SKM-1 (cell line): Measurements from ENCODE around the gene CFAP54.
A peak's percentile ranks its signal among the peaks of the same experiment; 100 is the strongest.
"Not testable (repeated sequence)": the region's sequence is repeated elsewhere in the genome, so short reads cannot be mapped to it uniquely, and the experiment has no call there.

Experiments
- DNase-seq: peaks from one replicate; lab custom pipeline; 2025; ENCODE audit not compliant: unreplicated experiment; lab: John Stamatoyannopoulos, UW

The CFAP54 gene

GRCh38 chr12:96606134-96606533 lies 116.8 kb downstream of the CFAP54 start:
- no peak for DNase-seq

DNA sequence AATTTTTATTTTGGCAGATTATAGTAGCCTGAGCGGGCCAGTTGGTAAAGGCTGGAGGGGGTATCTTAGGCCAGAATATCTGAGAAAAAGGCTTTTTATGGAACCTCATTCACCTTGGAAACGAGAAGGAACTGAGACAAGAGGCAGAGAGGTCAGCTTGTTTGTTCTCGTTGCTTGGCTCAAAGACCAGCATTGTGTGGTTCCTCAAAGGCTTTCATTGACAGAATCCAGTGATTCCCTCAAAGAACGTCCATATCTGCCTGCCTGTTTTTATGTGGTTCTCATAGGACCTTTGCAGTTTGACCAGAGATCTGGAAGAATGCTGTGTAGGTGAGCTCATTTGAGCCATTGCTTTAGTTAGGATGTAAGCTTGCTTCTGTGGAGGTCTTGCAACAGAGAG lies 117.3 kb downstream of the CFAP54 start:
- no peak for DNase-seq

GRCh38 chr12:96617178-96617577 lies 127.8 kb downstream of the CFAP54 start:
- DNase-seq: no peak

GRCh38 chr12:96623155-96623554 lies 133.8 kb downstream of the CFAP54 start:
- DNase-seq: no peak

GRCh38 chr12:96623656-96624217 lies 134.4 kb downstream of the CFAP54 start:
- no peak for DNase-seq

- DNase-seq: no peak
Observed at GRCh38 chr12:96635844-96636243, 146.5 kb downstream of the CFAP54 start.

DNA sequence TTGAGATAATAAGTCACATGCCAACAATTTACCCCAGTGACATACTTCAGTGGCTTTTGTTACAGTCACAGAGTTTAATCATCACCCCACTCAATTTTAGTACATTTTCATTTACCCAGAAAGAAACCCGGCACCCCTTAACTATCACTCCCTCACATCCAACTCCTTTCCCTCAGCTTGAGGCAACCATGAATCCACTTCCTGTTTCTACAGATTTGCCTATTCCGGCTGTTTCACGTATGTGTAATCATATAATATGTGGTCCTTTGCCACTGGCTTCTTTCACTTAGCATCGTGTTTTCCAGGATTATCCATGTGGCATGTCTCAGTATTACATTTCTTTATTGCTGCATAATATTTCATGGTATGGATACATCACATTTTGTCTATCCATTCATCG lies 147.5 kb downstream of the CFAP54 start:
- no peak for DNase-seq

- DNase-seq: no peak
Observed at GRCh38 chr12:96648923-96649322, 159.5 kb downstream of the CFAP54 start.

DNA sequence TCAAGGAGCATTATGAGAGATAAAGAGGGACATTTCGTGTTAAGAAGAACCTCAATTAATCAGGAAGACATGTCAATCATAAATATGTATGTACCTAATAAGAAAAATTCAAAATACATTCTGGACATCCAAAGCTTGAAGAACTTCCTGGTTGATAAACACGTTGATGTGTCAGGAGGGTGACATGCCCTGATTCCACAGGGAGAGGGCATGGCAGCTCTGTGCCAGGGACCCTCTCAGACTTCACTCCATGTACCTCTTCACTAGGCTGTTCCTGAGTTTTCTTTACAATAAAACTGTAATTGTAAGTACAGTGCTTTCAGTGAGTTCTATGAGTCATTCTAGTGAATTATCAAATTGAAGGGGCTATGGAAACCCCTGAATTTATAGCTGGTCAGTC lies 163.5 kb downstream of the CFAP54 start:
- no peak for DNase-seq

GRCh38 chr12:96658075-96658474 lies 168.7 kb downstream of the CFAP54 start:
- DNase-seq: peak; percentile 36

GRCh38 chr12:96669786-96670185 lies 180.4 kb downstream of the CFAP54 start:
- DNase-seq: no peak

DNA sequence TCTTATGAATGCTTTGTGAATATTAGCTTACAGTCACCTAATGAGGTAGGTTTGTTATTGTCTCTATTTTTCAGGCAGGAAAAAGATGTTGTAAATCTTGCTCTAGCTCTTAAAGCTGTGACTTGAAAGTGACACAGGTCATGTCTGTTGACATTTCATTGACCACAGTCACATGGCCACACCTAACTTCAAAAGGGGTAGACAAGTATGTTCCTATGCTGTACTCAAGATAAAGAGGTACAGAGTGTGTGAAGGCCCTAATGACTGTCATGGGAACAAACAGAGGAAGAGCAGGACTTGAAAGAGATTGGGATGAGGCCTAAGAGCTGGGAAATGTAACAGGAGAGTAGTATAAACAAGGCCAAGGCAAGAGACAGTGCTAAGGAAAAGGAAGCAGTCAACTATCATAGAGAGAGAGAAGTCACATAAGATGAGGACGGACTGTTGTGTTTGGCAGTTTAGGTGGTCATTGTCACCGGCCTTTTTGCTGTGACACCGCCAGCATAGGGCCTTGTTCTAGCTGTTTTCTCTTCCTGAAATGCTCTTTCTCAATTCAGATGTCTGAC lies 181.0 kb downstream of the CFAP54 start:
- no peak for DNase-seq

- not testable (repeated sequence) for DNase-seq
Observed at GRCh38 chr12:96675519-96675918, 186.1 kb downstream of the CFAP54 start.

DNA sequence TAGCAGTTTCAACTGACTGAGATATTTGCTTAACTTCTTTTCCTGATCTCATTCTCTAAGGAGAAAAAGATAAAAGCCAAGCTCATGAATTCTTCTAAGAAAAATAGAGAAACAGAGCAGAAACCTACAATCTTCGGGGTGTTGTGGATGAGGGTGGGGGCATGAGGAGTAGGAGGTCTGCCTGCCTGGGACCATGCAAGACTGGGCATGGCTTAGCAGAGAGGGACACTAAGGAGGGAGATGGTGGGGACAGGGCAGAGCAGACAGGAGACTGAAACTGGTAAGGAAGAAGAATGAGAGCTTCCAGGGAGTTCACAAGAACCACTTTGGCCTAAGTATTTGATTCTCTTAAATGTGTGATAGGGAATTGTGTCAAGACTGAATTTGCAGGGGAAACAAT lies 188.0 kb downstream of the CFAP54 start:
- no peak for DNase-seq

- no peak for DNase-seq
Observed at GRCh38 chr12:96687719-96688118, 198.3 kb downstream of the CFAP54 start.

DNA sequence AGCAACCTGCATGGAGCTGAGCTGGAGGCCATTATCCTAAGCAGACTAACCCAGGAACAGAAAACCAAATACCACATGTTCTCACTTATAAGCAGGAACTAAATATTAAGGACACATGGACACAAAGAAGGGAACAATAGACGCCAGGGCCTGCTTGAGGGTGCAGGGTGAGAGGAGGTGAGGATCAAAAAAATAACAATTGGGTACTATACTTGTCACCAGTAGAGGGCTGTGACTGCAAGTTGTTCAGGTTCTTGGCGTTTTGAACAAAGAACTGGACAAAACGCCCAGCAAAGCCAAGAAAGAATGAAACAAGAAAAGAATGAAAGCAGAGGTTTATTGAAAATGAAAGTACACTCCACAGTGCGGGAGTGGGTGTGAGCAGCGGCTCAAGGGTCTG lies 209.1 kb downstream of the CFAP54 start:
- DNase-seq: no peak

DNA sequence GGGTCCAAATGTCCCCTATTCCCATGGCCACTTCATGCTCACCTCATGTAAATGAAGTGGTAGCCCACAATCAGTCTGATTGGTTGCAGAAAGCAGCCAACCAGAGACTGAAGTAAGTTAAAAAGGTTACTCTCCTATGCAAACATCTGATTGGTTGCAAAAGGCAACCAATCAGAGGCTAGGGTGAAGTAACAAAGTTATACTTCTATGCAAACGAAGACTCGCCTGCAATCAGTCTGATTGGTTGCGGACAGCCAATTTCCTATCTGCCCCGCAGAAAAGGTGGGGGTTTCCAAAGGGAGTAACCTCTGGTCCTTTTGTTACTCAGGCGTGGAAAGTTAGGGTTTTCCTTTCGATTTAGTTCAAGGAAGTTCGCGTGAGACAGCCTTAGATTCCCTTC lies 209.6 kb downstream of the CFAP54 start:
- DNase-seq: no peak

- no peak for DNase-seq
Observed at GRCh38 chr12:96701856-96702255, 212.5 kb downstream of the CFAP54 start.

GRCh38 chr12:96710127-96710745 lies 220.9 kb downstream of the CFAP54 start:
- DNase-seq: no peak

DNA sequence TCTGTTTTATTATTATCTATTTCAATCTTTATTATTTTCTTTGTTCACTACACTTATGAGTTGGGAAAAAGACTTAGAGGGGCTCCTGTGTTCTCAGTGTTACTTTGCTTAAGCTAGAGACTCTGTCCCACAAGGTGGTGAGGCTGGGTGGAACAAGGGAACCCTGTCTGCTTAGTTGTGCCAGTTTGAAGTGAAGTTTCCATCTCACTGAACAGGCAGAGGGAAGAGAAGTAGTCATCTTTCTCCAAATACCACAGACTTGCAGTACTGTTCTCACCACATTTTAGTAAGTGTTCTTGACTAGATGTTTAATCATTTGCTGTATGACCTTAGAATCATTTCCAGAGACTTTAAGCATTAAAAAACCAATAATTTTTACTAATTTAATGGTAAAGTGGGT lies 222.0 kb downstream of the CFAP54 start:
- DNase-seq: no peak

- no peak for DNase-seq
Observed at GRCh38 chr12:96714199-96714598, 224.8 kb downstream of the CFAP54 start.

GRCh38 chr12:96719660-96720362 lies 230.4 kb downstream of the CFAP54 start:
- no peak for DNase-seq
